ENCODE results near the gene RPS2.

The RPS2 gene

GRCh38 chr16:1980770-1981087, 16.1 kb upstream of the RPS2 start:
- no peak for DNase-seq

GRCh38 chr16:1980030-1980769, 15.6 kb upstream of the RPS2 start:
- DNase-seq = no peak

GRCh38 chr16:1979271-1980029, 14.8 kb upstream of the RPS2 start:
- no peak for DNase-seq

- no peak for DNase-seq
Measured at GRCh38 chr16:1978476-1979120, 14.0 kb upstream of the RPS2 start.

- no peak for DNase-seq
Measured at GRCh38 chr16:1977875-1978268, 13.2 kb upstream of the RPS2 start.

GRCh38 chr16:1976951-1977874, 12.6 kb upstream of the RPS2 start:
- DNase-seq = no peak

GRCh38 chr16:1976216-1976520, 11.5 kb upstream of the RPS2 start:
- DNase-seq = no peak

GRCh38 chr16:1975432-1976215, 11.0 kb upstream of the RPS2 start:
- DNase-seq = no peak

- no peak for DNase-seq
Measured at GRCh38 chr16:1974157-1975070, 9.8 kb upstream of the RPS2 start.

GRCh38 chr16:1973461-1974156, 9.0 kb upstream of the RPS2 start:
- DNase-seq = no peak

GRCh38 chr16:1972490-1972877, 7.9 kb upstream of the RPS2 start:
- DNase-seq = no peak

GRCh38 chr16:1971796-1972489, 7.3 kb upstream of the RPS2 start, which contains the start of gene TBL3:
Gene TBL3 (plus strand): TSS chr16:1972053. CDS start chr16:1972165, 112 bp downstream.
- peak; percentile 94 for DNase-seq

- DNase-seq = no peak
Measured at GRCh38 chr16:1968146-1968953, 3.7 kb upstream of the RPS2 start.

- DNase-seq = no peak
Measured at GRCh38 chr16:1966460-1966859, 1.8 kb upstream of the RPS2 start, which contains the start of gene RNF151. Gene RNF151 (plus strand): TSS chr16:1966856. CDS start chr16:1966882, 26 bp downstream.

- DNase-seq = no peak
Measured at GRCh38 chr16:1965396-1966001, 873 bp upstream of the RPS2 start.

- no peak for DNase-seq
Measured at GRCh38 chr16:1963806-1964505, 670 bp downstream of the RPS2 start.
